ENCODE results near the gene SH3PXD2A. TPM values are rescaled to one million over a fixed set of nuclear protein-coding genes. Genes with fewer than 3 reads are reported as not detected.

Gene SH3PXD2A
- total and polyA plus RNA-seq, 7 donors: 19.0 to 58.2 (median 24.5) TPM

DNA sequence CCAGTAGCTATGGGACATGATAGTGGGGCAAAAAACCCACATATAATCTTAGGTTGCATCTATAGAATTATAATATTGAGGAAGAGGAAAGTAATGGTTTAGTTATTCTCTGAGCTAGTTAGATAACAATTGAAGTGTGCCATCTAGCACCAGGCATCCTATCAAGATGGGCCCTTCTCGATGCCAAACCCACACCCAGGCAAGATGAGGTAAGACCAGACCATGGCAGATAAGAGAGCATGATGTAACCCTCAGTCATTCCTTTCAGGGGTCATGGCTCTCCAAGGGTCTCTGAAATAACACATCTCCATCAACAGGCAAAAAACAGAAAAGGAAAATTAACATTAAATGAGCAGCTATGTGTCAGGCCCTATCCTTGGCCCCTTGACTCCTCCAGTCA lies 128.7 kb downstream of the SH3PXD2A start:
- TF ChIP-seq POLR2A (IDR thresholded peaks at IDR 0.05): no peak
- TF ChIP-seq POLR2AphosphoS5 (IDR thresholded peaks at IDR 0.05): no peak
- TF ChIP-seq, protein P1, sequence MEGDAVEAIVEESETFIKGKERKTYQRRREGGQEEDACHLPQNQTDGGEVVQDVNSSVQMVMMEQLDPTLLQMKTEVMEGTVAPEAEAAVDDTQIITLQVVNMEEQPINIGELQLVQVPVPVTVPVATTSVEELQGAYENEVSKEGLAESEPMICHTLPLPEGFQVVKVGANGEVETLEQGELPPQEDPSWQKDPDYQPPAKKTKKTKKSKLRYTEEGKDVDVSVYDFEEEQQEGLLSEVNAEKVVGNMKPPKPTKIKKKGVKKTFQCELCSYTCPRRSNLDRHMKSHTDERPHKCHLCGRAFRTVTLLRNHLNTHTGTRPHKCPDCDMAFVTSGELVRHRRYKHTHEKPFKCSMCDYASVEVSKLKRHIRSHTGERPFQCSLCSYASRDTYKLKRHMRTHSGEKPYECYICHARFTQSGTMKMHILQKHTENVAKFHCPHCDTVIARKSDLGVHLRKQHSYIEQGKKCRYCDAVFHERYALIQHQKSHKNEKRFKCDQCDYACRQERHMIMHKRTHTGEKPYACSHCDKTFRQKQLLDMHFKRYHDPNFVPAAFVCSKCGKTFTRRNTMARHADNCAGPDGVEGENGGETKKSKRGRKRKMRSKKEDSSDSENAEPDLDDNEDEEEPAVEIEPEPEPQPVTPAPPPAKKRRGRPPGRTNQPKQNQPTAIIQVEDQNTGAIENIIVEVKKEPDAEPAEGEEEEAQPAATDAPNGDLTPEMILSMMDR (IDR thresholded peaks at IDR 0.05): no peak
- TF ChIP-seq EP300 (IDR thresholded peaks at IDR 0.05): no peak
- intact Hi-C loops (cut with DNase I): no loop called here
- DNase-seq: no peak
- peaks cover 0 to 14% (median 0%) of the 10 kb centered on the region in 4 donors for H3K36me3 ChIP-seq
- H3K4me1 ChIP-seq: peaks cover 0 to 14% (median 12%) of the 10 kb centered on the region in 4 donors
- H3K27me3 ChIP-seq: no peaks in the 10 kb centered on the region
- WGBS, 2 donors: 89 to 94% methylated on average over 1 of the region's 1 CpG
- no peaks in the 10 kb centered on the region for H3K9me3 ChIP-seq
- H3K27ac ChIP-seq: no peak overlapping the region
- H3K4me3 ChIP-seq: no peak overlapping the region

DNA sequence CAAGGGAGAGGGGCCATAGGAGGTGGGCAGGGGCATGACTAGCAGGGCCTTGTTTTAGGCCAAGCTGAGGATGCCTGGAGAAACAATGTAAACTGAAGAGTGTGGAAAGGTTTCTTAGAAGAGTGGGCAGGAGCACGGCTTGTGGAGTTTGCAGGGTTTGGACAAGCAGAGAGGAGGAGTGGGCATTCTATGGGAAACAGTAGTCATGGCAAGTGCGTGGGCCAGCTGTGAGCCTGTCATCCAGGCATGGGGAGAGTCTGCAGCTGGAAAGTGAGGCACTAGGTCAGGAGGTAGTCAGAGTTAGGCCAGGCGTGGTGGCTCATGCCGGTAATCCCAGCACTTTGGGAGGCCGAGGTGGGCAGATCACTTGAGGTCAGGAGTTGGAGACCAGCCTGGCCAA lies 130.1 kb downstream of the SH3PXD2A start:
- 95 to 96% methylated on average over 5 of the region's 5 CpGs for WGBS, 2 donors
- Histone ChIP-seq H3K36me3 (peaks cover 0 to 14% (median 0%) of the 10 kb centered on the region in 4 donors), H3K27ac (no peak overlapping the region), H3K4me3 (no peak overlapping the region), H3K4me1 (peaks cover 0 to 14% (median 12%) of the 10 kb centered on the region in 4 donors), H3K9me3 (no peaks in the 10 kb centered on the region), H3K27me3 (no peaks in the 10 kb centered on the region)
- intact Hi-C loops (cut with DNase I): no loop called here
- TF ChIP-seq POLR2A (IDR thresholded peaks at IDR 0.05): no peak
- no peak for TF ChIP-seq POLR2AphosphoS5 (IDR thresholded peaks at IDR 0.05)
- no peak for TF ChIP-seq EP300 (IDR thresholded peaks at IDR 0.05)
- TF ChIP-seq, protein P1 (IDR thresholded peaks at IDR 0.05): no peak
- DNase-seq: no peak

DNA sequence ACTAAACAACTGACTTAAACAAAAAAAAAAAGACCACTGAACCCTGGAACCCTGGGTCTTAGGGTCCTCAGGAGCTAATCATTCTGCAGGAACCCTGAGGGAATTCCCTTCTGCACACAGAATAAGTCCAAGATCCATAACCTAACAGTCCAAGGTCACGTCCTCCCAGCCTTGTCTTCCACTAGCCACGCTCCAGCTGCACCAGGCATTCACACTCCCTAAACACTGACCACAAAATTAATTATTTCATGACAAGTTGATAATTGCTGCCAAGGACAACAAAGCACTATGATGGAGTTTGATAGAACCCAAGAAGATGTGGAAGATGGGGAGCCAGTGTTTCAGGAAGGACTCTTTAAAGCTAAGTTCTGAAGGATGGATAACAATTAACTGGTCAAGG lies 130.6 kb downstream of the SH3PXD2A start:
- TF ChIP-seq, protein P1 (IDR thresholded peaks at IDR 0.05): no peak
- TF ChIP-seq POLR2AphosphoS5 (IDR thresholded peaks at IDR 0.05) (no peak), EP300 (IDR thresholded peaks at IDR 0.05) (no peak), POLR2A (IDR thresholded peaks at IDR 0.05) (no peak)
- intact Hi-C loops (cut with DNase I): no loop called here
- WGBS, 2 donors: 90 to 91% methylated on average over 2 of the region's 2 CpGs

DNA sequence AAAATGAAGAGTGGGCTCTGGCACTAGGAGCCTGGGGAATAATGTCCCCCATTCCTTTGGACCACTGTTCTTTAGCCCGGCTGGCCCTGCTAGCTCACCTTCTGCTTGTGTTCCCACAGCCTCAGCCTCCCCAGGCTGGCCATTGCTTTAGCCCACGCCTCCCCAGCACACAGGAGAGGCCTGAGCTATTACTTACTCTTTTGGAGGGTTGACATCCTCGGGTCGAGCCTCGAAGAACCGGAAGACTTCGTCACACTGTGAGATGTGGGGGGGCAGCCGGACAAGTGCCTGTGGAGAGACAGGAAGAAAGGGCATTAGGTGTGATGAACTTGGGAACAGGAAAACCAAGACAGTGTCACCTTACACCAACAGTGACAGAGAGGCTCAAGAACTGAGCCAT lies 131.3 kb downstream of the SH3PXD2A start:
- no peak overlapping the region for H3K4me3 ChIP-seq
- H3K27me3 ChIP-seq: no peaks in the 10 kb centered on the region
- intact Hi-C loops (cut with DNase I): no loop called here
- TF ChIP-seq EP300 (IDR thresholded peaks at IDR 0.05): no peak
- TF ChIP-seq, protein P1 (IDR thresholded peaks at IDR 0.05): no peak
- TF ChIP-seq POLR2AphosphoS5 (IDR thresholded peaks at IDR 0.05): no peak
- TF ChIP-seq POLR2A (IDR thresholded peaks at IDR 0.05): no peak
- 94 to 95% methylated on average over 8 of the region's 8 CpGs for WGBS, 2 donors
- H3K9me3 ChIP-seq: no peaks in the 10 kb centered on the region
- DNase-seq: no peak
- peaks cover 0 to 14% (median 12%) of the 10 kb centered on the region in 4 donors for H3K4me1 ChIP-seq
- peaks cover 0 to 14% (median 0%) of the 10 kb centered on the region in 4 donors for H3K36me3 ChIP-seq
- H3K27ac ChIP-seq: no peak overlapping the region

More for the DNA sequence above, 130.6 kb downstream of the SH3PXD2A start:
- DNase-seq: no peak
- H3K27me3 ChIP-seq: no peaks in the 10 kb centered on the region
- no peak overlapping the region for H3K4me3 ChIP-seq
- H3K36me3 ChIP-seq: peaks cover 0 to 14% (median 0%) of the 10 kb centered on the region in 4 donors
- H3K9me3 ChIP-seq: no peaks in the 10 kb centered on the region
- no peak overlapping the region for H3K27ac ChIP-seq
- peaks cover 0 to 14% (median 12%) of the 10 kb centered on the region in 4 donors for H3K4me1 ChIP-seq

DNA sequence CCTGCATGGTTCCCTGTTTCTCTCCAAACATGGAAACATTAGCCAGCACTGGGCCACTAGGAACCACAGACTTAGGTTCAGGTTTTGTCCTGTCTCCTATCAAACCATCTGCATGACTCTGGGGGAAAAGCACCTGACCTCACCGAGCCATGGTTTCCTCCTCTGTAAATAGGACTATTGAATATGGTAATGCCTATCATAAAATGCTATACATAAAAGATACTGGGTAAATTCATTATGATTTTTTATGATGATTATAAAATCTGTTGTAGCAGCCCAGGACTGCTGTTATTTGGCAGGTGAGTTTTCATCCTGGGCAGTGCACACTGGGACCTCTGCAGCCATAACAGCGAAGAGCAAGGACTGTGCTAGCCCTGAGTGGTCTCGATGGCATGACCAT lies 131.8 kb downstream of the SH3PXD2A start:
- H3K4me1 ChIP-seq: peaks cover 0 to 14% (median 12%) of the 10 kb centered on the region in 4 donors
- H3K27me3 ChIP-seq: no peaks in the 10 kb centered on the region
- WGBS, 2 donors: 57 to 82% methylated on average over 3 of the region's 3 CpGs
- TF ChIP-seq POLR2AphosphoS5 (IDR thresholded peaks at IDR 0.05): no peak
- TF ChIP-seq POLR2A (IDR thresholded peaks at IDR 0.05): no peak
- TF ChIP-seq, protein P1 (IDR thresholded peaks at IDR 0.05): no peak
- TF ChIP-seq EP300 (IDR thresholded peaks at IDR 0.05): no peak
- intact Hi-C loops (cut with DNase I): no loop called here
- H3K4me3 ChIP-seq: no peak overlapping the region
- peaks cover 0 to 14% (median 0%) of the 10 kb centered on the region in 4 donors for H3K36me3 ChIP-seq
- no peak overlapping the region for H3K27ac ChIP-seq
- DNase-seq: no peak
- H3K9me3 ChIP-seq: no peaks in the 10 kb centered on the region

All from sigmoid colon (tissue), 7 donors.